ENCODE data around the gene CLDN24. TPM values are rescaled to one million over a fixed set of nuclear protein-coding genes. Genes with fewer than 3 reads are reported as not detected.

CLDN24 gene
- not detected in 2 replicates for total RNA-seq

- no peak within 1 kb of the TSS for H3K4me3 ChIP-seq (ENCODE audit: low read depth, low read length)
- TF ChIP-seq CTCF (IDR thresholded peaks at IDR 0.05; ENCODE audit: insufficient read depth, low read length, poor library complexity, severe bottlenecking), result no peak
- DNase-seq (ENCODE audit: low read depth), result no peak
- H3K27me3 ChIP-seq (ENCODE audit: control insufficient read depth, insufficient read depth, low read length), result no peaks in the 10 kb centered on the region
- H3K36me3 ChIP-seq (ENCODE audit: control insufficient read depth, insufficient read depth, low read length), result no peaks in the 10 kb centered on the region
Measured at GRCh38 chr4:183322326-183322725, at the start of gene CLDN24. CLDN24 (minus strand) TSS chr4:183322426; CDS start chr4:183322426, 0 bp downstream.

GRCh38 chr4:183370786-183371185, 48.6 kb upstream of the CLDN24 start:
- TF ChIP-seq CTCF (IDR thresholded peaks at IDR 0.05; ENCODE audit: insufficient read depth, low read length, poor library complexity, severe bottlenecking), result no peak
- Histone ChIP-seq H3K27me3 (ENCODE audit: control insufficient read depth, insufficient read depth, low read length) (no peaks in the 10 kb centered on the region), H3K36me3 (ENCODE audit: control insufficient read depth, insufficient read depth, low read length) (no peaks in the 10 kb centered on the region), H3K4me3 (ENCODE audit: low read depth, low read length) (no peak overlapping the region)
- no peak for DNase-seq (ENCODE audit: low read depth)

GRCh38 chr4:183369073-183369472, 46.8 kb upstream of the CLDN24 start:
- Histone ChIP-seq H3K36me3 (ENCODE audit: control insufficient read depth, insufficient read depth, low read length) (no peaks in the 10 kb centered on the region), H3K27me3 (ENCODE audit: control insufficient read depth, insufficient read depth, low read length) (no peaks in the 10 kb centered on the region), H3K4me3 (ENCODE audit: low read depth, low read length) (no peak overlapping the region)
- TF ChIP-seq CTCF (IDR thresholded peaks at IDR 0.05; ENCODE audit: insufficient read depth, low read length, poor library complexity, severe bottlenecking), result no peak
- DNase-seq (ENCODE audit: low read depth), result no peak

GRCh38 chr4:183366206-183366835, 44.1 kb upstream of the CLDN24 start:
- no peaks in the 10 kb centered on the region for H3K36me3 ChIP-seq (ENCODE audit: control insufficient read depth, insufficient read depth, low read length)
- DNase-seq (ENCODE audit: low read depth), result no peak
- no peaks in the 10 kb centered on the region for H3K27me3 ChIP-seq (ENCODE audit: control insufficient read depth, insufficient read depth, low read length)
- H3K4me3 ChIP-seq (ENCODE audit: low read depth, low read length), result no peak overlapping the region
- TF ChIP-seq CTCF (IDR thresholded peaks at IDR 0.05; ENCODE audit: insufficient read depth, low read length, poor library complexity, severe bottlenecking), result no peak

GRCh38 chr4:183364025-183364424, 41.8 kb upstream of the CLDN24 start:
- H3K27me3 ChIP-seq (ENCODE audit: control insufficient read depth, insufficient read depth, low read length), result no peaks in the 10 kb centered on the region
- no peak for DNase-seq (ENCODE audit: low read depth)
- TF ChIP-seq CTCF (IDR thresholded peaks at IDR 0.05; ENCODE audit: insufficient read depth, low read length, poor library complexity, severe bottlenecking), result no peak
- no peaks in the 10 kb centered on the region for H3K36me3 ChIP-seq (ENCODE audit: control insufficient read depth, insufficient read depth, low read length)
- H3K4me3 ChIP-seq (ENCODE audit: low read depth, low read length), result no peak overlapping the region

GRCh38 chr4:183362916-183363542, 40.8 kb upstream of the CLDN24 start:
- Histone ChIP-seq H3K27me3 (ENCODE audit: control insufficient read depth, insufficient read depth, low read length) (no peaks in the 10 kb centered on the region), H3K36me3 (ENCODE audit: control insufficient read depth, insufficient read depth, low read length) (no peaks in the 10 kb centered on the region), H3K4me3 (ENCODE audit: low read depth, low read length) (no peak overlapping the region)
- DNase-seq (ENCODE audit: low read depth), result no peak
- peak; percentile 27 for TF ChIP-seq CTCF (IDR thresholded peaks at IDR 0.05; ENCODE audit: insufficient read depth, low read length, poor library complexity, severe bottlenecking)
